WTC11 (cell line): Measurements from ENCODE around the gene HAUS5. TPM values are rescaled to one million over a fixed set of nuclear protein-coding genes. Genes with fewer than 3 reads are reported as not detected.
A peak's percentile ranks its signal among the peaks of the same experiment; 100 is the strongest.
"Not testable (repeated sequence)": the region's sequence is repeated elsewhere in the genome, so short reads cannot be mapped to it uniquely, and the experiment has no call there.

Experiments used
- ATAC-seq: fragments of 200-7000 bp; cut with Tn5 transposase; 2 replicates; pipeline ENCODE4 v1.10.0; 2021; ENCODE audit warnings: mild to moderate bottlenecking, moderate library complexity
- CTCF ChIA-PET: fragments of 300-600 bp; sonication (Branson Sonifier 250); formaldehyde crosslinking; loops from one replicate; lab custom pipeline; 2021; ENCODE audit warnings: antibody characterized with exemption; lab: Charles Lee
- POLR2A ChIA-PET: fragments of 350-600 bp; sonication (Branson Sonifier 250); formaldehyde crosslinking; loops from one replicate; lab custom pipeline; 2021; ENCODE audit warnings: antibody characterized with exemption; lab: Charles Lee
- DNase-seq: peaks from one replicate; pipeline ENCODE4 v3.0.0; 2021; ENCODE audit warnings: low spot score
- H3K27ac Mint-ChIP-seq: 2 replicates; pipeline ENCODE4 v1.8.0; 2021; ENCODE audit warnings: mixed read lengths
- H3K27me3 Mint-ChIP-seq: 2 replicates; pipeline ENCODE4 v1.8.0; 2021; ENCODE audit warnings: low read depth, mild to moderate bottlenecking, moderate library complexity, mixed read lengths
- H3K36me3 Mint-ChIP-seq: 2 replicates; pipeline ENCODE4 v1.8.0; 2021; ENCODE audit warnings: mixed read lengths
- H3K4me1 Mint-ChIP-seq: 2 replicates; pipeline ENCODE4 v1.8.0; 2022; ENCODE audit warnings: mixed read lengths
- H3K4me3 Mint-ChIP-seq: 2 replicates; pipeline ENCODE4 v1.8.0; 2021; ENCODE audit warnings: mild to moderate bottlenecking, moderate library complexity, mixed read lengths
- H3K9me3 Mint-ChIP-seq: 2 replicates; pipeline ENCODE4 v1.8.0; 2021; ENCODE audit warnings: mixed read lengths
- CREB1 ChIP-seq: sonication (generic); formaldehyde crosslinking; IDR thresholded peaks from 2 replicates; pipeline ENCODE4 v1.8.0; 2023; ENCODE audit warnings: mild to moderate bottlenecking, missing genetic modification reagents
- ELF4 ChIP-seq: sonication (generic); formaldehyde crosslinking; IDR thresholded peaks from 2 replicates; pipeline ENCODE4 v1.8.1; 2022; ENCODE audit warnings: low read depth, mild to moderate bottlenecking, moderate library complexity, missing genetic modification reagents
- ESRRA ChIP-seq: sonication (generic); formaldehyde crosslinking; IDR thresholded peaks from 2 replicates; pipeline ENCODE4 v1.8.1; 2022; ENCODE audit warnings: mild to moderate bottlenecking, missing genetic modification reagents, borderline replicate concordance
- GTF2I ChIP-seq: fragments of 250-450 bp; sonication (Bioruptor Pico); conservative IDR thresholded peaks from 2 replicates; pipeline ENCODE4 v1.4.0; 2021; ENCODE audit warnings: mild to moderate bottlenecking
- NFYB ChIP-seq: sonication (generic); formaldehyde crosslinking; conservative IDR thresholded peaks from 2 replicates; pipeline ENCODE4 v1.8.0; 2022; ENCODE audit warnings: low read depth, missing genetic modification reagents
- NR1H2 ChIP-seq: sonication (generic); formaldehyde crosslinking; IDR thresholded peaks from 2 replicates; pipeline ENCODE4 v1.9.0; 2021; ENCODE audit warnings: mild to moderate bottlenecking, moderate library complexity, missing genetic modification reagents
- NR2C2 ChIP-seq: sonication (generic); formaldehyde crosslinking; IDR thresholded peaks from 2 replicates; pipeline ENCODE4 v1.8.0; 2022; ENCODE audit warnings: mild to moderate bottlenecking, missing genetic modification reagents
- NR3C1 ChIP-seq: sonication (generic); formaldehyde crosslinking; conservative IDR thresholded peaks from 2 replicates; pipeline ENCODE4 v1.8.1; 2023; ENCODE audit warnings: low read depth, mild to moderate bottlenecking, missing genetic modification reagents
- SP1 ChIP-seq: sonication (generic); formaldehyde crosslinking; conservative IDR thresholded peaks from 2 replicates; pipeline ENCODE4 v1.8.1; 2022; ENCODE audit warnings: missing genetic modification reagents
- TP53 ChIP-seq: sonication (generic); formaldehyde crosslinking; IDR thresholded peaks from 2 replicates; pipeline ENCODE4 v1.8.1; 2023; ENCODE audit warnings: mild to moderate bottlenecking, missing genetic modification reagents
- ZBTB21 ChIP-seq: sonication (generic); formaldehyde crosslinking; IDR thresholded peaks from 2 replicates; pipeline ENCODE4 v1.8.1; 2023; ENCODE audit warnings: mild to moderate bottlenecking, missing genetic modification reagents, borderline replicate concordance
- ZNF121 ChIP-seq: sonication (generic); formaldehyde crosslinking; IDR thresholded peaks from 2 replicates; pipeline ENCODE4 v1.8.0; 2023; ENCODE audit warnings: missing genetic modification reagents
- ZNF232 ChIP-seq: sonication (generic); formaldehyde crosslinking; IDR thresholded peaks from 2 replicates; pipeline ENCODE4 v1.8.0; 2022; ENCODE audit warnings: mild to moderate bottlenecking, missing genetic modification reagents
- total RNA-seq: library from RNA; stranded (reverse); gene quantifications from 3 replicates; pipeline ENCODE4 v1.2.3, GENCODE V29; 2021
- TF ChIP-seq, protein P1 (sequence below): sonication (generic); formaldehyde crosslinking; IDR thresholded peaks from 2 replicates; pipeline ENCODE4 v1.8.1; 2022; ENCODE audit warnings: low read depth, missing genetic modification reagents, borderline replicate concordance
- TF ChIP-seq, protein P2 (sequence below): sonication (generic); formaldehyde crosslinking; IDR thresholded peaks from 2 replicates; pipeline ENCODE4 v1.8.0; 2023; ENCODE audit warnings: missing genetic modification reagents
- TF ChIP-seq, protein P3 (sequence below): sonication (generic); formaldehyde crosslinking; IDR thresholded peaks from 2 replicates; pipeline ENCODE4 v1.8.1; 2022; ENCODE audit warnings: missing genetic modification reagents, borderline replicate concordance
- TF ChIP-seq, protein P4 (sequence below): fragments of 250-450 bp; sonication (Bioruptor Pico); IDR thresholded peaks from 2 replicates; pipeline ENCODE4 v1.9.0; 2021; ENCODE audit warnings: moderate library complexity, mild to moderate bottlenecking, inconsistent platforms, borderline replicate concordance
- TF ChIP-seq, protein P5 (sequence below): sonication (generic); formaldehyde crosslinking; conservative IDR thresholded peaks from 2 replicates; pipeline ENCODE4 v1.8.1; 2022; ENCODE audit warnings: mild to moderate bottlenecking, missing genetic modification reagents
- TF ChIP-seq, protein P6 (sequence below): sonication (generic); formaldehyde crosslinking; IDR thresholded peaks from 2 replicates; pipeline ENCODE4 v1.8.0; 2022; ENCODE audit warnings: mild to moderate bottlenecking, missing genetic modification reagents
- TF ChIP-seq, protein P7 (sequence below): fragments of 250-450 bp; sonication (Bioruptor Pico); conservative IDR thresholded peaks from 2 replicates; pipeline ENCODE4 v1.9.0; 2021; ENCODE audit warnings: mild to moderate bottlenecking

Gene HAUS5
- total RNA-seq, 1 experiment from 2014 or later = 25.4 TPM

DNA sequence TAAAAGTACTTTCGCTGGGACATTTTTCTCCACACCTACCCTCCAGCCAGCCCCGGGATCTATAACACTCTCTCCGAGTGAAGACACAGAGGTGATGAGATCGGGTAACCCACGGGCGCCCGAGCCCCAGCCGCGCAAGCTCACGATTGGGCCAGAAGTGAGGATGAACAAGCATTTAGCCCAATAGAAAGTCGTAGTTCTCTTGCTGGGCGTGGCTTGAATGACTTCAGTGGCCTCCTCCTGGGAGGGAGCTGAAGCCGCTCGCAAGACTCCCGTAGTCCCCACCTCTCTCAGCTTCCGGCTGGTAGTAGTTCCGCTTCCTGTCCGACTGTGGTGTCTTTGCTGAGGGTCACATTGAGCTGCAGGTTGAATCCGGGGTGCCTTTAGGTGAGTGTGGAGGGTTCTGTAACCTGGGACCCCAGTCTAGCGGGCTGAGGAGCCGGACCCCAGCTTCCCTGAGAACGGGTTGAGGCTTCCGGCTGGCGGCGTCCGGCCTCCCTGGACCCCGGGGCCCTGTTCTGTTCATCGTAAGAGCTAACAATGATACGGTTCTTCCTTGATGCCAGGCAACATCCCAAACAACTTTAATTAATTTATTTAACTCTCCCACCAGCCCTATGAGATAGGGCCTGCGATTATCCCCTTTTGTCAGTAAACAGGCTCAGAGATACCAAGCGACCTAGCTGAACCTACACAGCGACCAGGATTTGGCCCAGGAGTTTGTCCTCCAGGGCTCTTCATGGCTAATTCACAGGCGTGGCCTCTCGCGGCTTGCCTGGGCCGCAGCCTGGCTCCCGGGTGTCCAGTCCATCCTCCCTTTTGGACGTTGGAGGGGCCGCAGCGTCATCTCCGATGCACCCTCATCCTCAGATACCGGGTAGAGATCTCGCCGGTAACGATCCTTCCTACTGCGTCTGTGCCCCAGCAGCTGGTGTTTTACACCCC, 35.8 kb downstream of the HAUS5 start, which contains the start of gene COX6B1 (continued):
- TF ChIP-seq, protein P1, sequence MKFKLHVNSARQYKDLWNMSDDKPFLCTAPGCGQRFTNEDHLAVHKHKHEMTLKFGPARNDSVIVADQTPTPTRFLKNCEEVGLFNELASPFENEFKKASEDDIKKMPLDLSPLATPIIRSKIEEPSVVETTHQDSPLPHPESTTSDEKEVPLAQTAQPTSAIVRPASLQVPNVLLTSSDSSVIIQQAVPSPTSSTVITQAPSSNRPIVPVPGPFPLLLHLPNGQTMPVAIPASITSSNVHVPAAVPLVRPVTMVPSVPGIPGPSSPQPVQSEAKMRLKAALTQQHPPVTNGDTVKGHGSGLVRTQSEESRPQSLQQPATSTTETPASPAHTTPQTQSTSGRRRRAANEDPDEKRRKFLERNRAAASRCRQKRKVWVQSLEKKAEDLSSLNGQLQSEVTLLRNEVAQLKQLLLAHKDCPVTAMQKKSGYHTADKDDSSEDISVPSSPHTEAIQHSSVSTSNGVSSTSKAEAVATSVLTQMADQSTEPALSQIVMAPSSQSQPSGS (CRISPR knock-in tag) = no peak
- TF ChIP-seq, protein P2, sequence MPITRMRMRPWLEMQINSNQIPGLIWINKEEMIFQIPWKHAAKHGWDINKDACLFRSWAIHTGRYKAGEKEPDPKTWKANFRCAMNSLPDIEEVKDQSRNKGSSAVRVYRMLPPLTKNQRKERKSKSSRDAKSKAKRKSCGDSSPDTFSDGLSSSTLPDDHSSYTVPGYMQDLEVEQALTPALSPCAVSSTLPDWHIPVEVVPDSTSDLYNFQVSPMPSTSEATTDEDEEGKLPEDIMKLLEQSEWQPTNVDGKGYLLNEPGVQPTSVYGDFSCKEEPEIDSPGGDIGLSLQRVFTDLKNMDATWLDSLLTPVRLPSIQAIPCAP (CRISPR knock-in tag) = 0 out of 2 replicates have a peak, but pooled peaks have one; percentile 26
- TF ChIP-seq ZNF232 (CRISPR knock-in tag) = peak; percentile 59; the same call in 1 of the 2 replicates
- TF ChIP-seq, all 79 proteins: peak for 7

DNA sequence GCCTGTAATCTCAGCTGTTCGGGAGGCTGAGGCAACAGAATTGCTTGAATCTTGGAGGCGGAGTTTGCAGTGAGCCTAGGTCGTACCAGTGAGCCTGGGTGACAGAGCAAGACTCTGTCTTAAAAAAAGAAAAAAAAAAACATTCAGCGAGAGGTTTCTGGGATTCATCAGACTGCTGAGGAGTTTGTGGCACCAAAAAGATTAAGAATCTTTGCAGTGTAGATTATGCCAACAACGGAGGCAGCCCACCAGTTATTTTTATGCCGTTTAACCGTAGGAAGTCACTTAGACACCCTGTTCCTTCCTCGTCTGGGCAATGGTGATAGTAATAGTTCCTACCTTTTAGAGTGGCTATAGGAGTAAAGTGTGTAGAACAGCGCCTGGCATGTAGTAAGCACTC, 38.0 kb downstream of the HAUS5 start:
- peaks cover 31% of the 10 kb centered on the region for H3K36me3 Mint-ChIP-seq

DNA sequence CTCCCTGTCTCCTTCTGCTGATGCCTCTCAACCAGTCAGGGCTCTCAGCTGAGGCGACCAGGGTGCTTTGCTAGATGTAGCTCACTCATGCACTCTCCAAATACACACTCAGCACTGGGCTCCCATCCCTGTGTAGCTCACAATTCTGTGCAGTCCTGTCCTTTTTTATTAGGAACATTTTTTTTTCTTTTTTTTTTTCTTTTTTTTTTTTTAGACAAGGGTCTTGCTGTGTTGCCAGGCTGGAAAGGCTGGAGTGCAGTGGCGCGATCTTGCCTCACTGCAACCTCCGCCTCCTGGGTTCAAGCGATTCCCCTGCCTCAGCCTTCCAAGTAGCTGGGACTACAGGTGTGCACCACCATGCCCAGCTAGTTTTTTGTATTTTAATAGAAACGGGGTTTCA, 42.3 kb downstream of the HAUS5 start:
- CTCF ChIA-PET, H3K4me3 Mint-ChIP-seq, H3K27ac Mint-ChIP-seq, H3K27me3 Mint-ChIP-seq, DNase-seq, H3K9me3 Mint-ChIP-seq, ATAC-seq, H3K4me1 Mint-ChIP-seq: not testable (repeated sequence)
- POLR2A ChIA-PET = interaction anchor here (0.7 kb wide), 1 partner anchor 16 kb away, joined by 4 read pairs; no protein-coding TSS in a partner anchor
- H3K36me3 Mint-ChIP-seq = peaks cover 60% of the 10 kb centered on the region

More for the DNA sequence above, 38.0 kb downstream of the HAUS5 start:
- H3K27ac Mint-ChIP-seq = peak overlapping the region; percentile 48; the same call in 1 of the 2 replicates
- peaks cover 7% of the 10 kb centered on the region for H3K4me1 Mint-ChIP-seq
- no peaks in the 10 kb centered on the region for H3K9me3 Mint-ChIP-seq
- H3K27me3 Mint-ChIP-seq = peaks cover 12% of the 10 kb centered on the region
- 0 out of 2 replicates have a peak overlapping the region, but pooled peaks have one; percentile 91 for H3K4me3 Mint-ChIP-seq
- no peak for ATAC-seq
- ChIA-PET POLR2A (interaction anchor here (0.6 kb wide), 1 partner anchor 9 kb away, joined by 4 read pairs; no protein-coding TSS in a partner anchor), CTCF (no interaction called here)
- no peak for DNase-seq
- TF ChIP-seq CREB1 (CRISPR knock-in tag) (no peak), NFYB (CRISPR knock-in tag) (no peak), NR3C1 (CRISPR knock-in tag) (no peak), TP53 (CRISPR knock-in tag) (no peak), ESRRA (CRISPR knock-in tag) (no peak), SP1 (no peak)
- TF ChIP-seq, protein P3, sequence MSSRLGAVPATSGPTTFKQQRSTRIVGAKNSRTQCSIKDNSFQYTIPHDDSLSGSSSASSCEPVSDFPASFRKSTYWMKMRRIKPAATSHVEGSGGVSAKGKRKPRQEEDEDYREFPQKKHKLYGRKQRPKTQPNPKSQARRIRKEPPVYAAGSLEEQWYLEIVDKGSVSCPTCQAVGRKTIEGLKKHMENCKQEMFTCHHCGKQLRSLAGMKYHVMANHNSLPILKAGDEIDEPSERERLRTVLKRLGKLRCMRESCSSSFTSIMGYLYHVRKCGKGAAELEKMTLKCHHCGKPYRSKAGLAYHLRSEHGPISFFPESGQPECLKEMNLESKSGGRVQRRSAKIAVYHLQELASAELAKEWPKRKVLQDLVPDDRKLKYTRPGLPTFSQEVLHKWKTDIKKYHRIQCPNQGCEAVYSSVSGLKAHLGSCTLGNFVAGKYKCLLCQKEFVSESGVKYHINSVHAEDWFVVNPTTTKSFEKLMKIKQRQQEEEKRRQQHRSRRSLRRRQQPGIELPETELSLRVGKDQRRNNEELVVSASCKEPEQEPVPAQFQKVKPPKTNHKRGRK = no peak

DNA sequence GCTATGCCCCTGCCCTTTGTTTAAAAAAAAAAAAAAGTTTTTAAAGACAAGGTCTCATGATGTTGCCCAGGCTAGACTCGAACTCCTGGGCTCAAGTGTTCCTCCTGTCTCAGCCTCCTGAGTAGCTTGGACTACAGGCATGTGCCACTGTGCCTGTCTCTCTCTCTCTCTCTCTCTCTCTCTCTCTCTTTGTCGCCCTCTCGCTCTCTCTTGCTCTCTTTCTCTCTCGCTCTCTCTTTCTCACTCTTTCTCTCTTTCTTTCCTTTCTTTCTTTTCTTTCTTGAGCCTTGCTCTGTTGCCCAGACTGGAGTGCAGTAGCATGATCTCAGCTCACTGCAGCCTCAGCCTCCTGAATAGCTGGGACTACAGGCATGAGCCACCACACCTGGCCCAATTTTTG, 43.1 kb downstream of the HAUS5 start:
- peaks cover 62% of the 10 kb centered on the region for H3K36me3 Mint-ChIP-seq
- no peak for ATAC-seq
- no peaks in the 10 kb centered on the region for H3K9me3 Mint-ChIP-seq
- no peak for DNase-seq
- ChIA-PET POLR2A (interaction anchor here (0.7 kb wide), 1 partner anchor 17 kb away, joined by 4 read pairs; no protein-coding TSS in a partner anchor), CTCF (no interaction called here)
- no peaks in the 10 kb centered on the region for H3K27me3 Mint-ChIP-seq
- H3K4me1 Mint-ChIP-seq = no peaks in the 10 kb centered on the region
- H3K27ac Mint-ChIP-seq = no peak overlapping the region
- H3K4me3 Mint-ChIP-seq = no peak overlapping the region
- TF ChIP-seq NR2C2 (CRISPR knock-in tag) = no peak
- TF ChIP-seq GTF2I (CRISPR knock-in tag) = no peak
- TF ChIP-seq, protein P2 (CRISPR knock-in tag) = no peak
- TF ChIP-seq, protein P4, sequence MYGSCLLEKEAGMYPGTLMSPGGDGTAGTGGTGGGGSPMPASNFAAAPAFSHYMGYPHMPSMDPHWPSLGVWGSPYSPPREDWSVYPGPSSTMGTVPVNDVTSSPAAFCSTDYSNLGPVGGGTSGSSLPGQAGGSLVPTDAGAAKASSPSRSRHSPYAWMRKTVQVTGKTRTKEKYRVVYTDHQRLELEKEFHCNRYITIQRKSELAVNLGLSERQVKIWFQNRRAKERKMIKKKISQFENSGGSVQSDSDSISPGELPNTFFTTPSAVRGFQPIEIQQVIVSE (CRISPR knock-in tag) = no peak
- TF ChIP-seq, protein P5, sequence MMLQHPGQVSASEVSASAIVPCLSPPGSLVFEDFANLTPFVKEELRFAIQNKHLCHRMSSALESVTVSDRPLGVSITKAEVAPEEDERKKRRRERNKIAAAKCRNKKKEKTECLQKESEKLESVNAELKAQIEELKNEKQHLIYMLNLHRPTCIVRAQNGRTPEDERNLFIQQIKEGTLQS (CRISPR knock-in tag) = no peak
- TF ChIP-seq ZBTB21 (CRISPR knock-in tag) = no peak
- TF ChIP-seq, protein P6, sequence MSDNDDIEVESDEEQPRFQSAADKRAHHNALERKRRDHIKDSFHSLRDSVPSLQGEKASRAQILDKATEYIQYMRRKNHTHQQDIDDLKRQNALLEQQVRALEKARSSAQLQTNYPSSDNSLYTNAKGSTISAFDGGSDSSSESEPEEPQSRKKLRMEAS (CRISPR knock-in tag) = no peak
- TF ChIP-seq ZNF121 (CRISPR knock-in tag) = no peak
- TF ChIP-seq, protein P7, sequence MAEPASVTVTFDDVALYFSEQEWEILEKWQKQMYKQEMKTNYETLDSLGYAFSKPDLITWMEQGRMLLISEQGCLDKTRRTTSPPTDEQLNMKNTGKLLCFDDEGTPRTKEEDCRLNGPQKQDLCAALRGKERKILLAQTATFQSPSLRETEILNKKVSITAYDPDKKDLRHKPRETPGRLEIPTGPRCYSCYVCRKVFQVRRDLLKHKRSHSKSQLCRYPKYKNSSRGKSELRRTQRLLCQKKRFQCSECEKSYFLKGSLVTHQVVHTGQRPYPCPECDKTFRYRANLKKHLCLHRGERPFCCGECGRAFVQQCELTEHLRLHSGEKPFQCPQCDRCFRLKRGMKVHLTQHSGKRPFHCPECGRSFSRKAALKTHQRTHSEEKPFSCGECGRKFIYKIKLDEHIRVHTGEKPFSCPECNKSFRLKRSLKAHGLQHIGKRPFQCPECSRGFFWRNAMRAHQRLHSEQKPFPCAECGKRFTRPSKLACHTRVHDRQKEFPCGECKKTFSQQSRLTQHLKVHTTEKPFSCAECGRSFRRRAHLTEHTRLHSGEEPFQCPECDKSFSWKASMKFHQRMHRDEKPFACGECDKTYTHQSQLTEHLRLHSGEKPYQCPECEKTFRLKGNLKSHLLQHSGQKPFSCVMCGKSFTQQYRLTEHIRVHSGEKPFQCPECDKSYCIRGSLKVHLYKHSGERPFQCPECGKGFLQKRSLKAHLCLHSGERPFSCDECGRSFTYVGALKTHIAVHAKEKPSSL (CRISPR knock-in tag) = no peak
- no peak for TF ChIP-seq ELF4 (CRISPR knock-in tag)
- no peak for TF ChIP-seq NR1H2 (CRISPR knock-in tag)
- TF ChIP-seq NR3C1 (CRISPR knock-in tag) = no peak
